Thoracic aorta (tissue), 2 donors: Measurements from ENCODE around the gene LCAT. TPM values are rescaled to one million over a fixed set of nuclear protein-coding genes. Genes with fewer than 3 reads are reported as not detected.

Source experiments
- ATAC-seq: fragments of 150-250 bp; one replicate; pipeline ENCODE4 v1.8.0; 2017; ENCODE audit warnings: low read depth; ENCODE audit not compliant: insufficient number of reproducible peaks, low FRiP score
- DNase-seq: peaks from one replicate; pipeline ENCODE4 v3.0.0-alpha.2; 2020; ENCODE audit warnings: low spot score
- H3K27ac ChIP-seq, 2 donors: fragments of 200-600 bp; sonication (generic); 1 replicate in 1 of 2; 2 replicates in 1 of 2; pipeline ENCODE4 v1.5.1; 2016; ENCODE audit warnings: mild to moderate bottlenecking in 2 of 2, moderate library complexity in 2 of 2
- H3K27me3 ChIP-seq: fragments of 200-600 bp; sonication (generic); replicated peaks from 2 replicates; pipeline ENCODE4 v1.6.0; 2016; ENCODE audit warnings: mild to moderate bottlenecking; ENCODE audit not compliant: insufficient read depth
- H3K36me3 ChIP-seq: fragments of 200-600 bp; sonication (generic); one replicate; pipeline ENCODE4 v1.5.1; 2016
- H3K4me1 ChIP-seq, 2 donors: fragments of 200-600 bp; sonication (generic); 1 replicate in 1 of 2; 2 replicates in 1 of 2; pipeline versions ENCODE4 v1.5.1 to v1.6.0; 2016; ENCODE audit warnings: low read depth in 2 of 2, mild to moderate bottlenecking in 1 of 2; ENCODE audit not compliant: control insufficient read depth in 1 of 2
- H3K4me3 ChIP-seq: fragments of 200-600 bp; sonication (generic); 2 replicates; pipeline ENCODE4 v1.5.1; 2016; ENCODE audit warnings: mild to moderate bottlenecking
- H3K9me3 ChIP-seq: fragments of 200-600 bp; sonication (generic); 2 replicates; pipeline ENCODE4 v1.5.1; 2016
- total RNA-seq, 2 donors: library from RNA; depleted of rRNA; stranded (reverse); fragments of >200 nt; gene quantifications; one replicate each; pipeline versions ENCODE4 v1.1.0 to v1.2.3, GENCODE V29; 2016
- TF ChIP-seq, protein P1 (sequence below): fragments of 200-600 bp; sonication (generic); IDR thresholded peaks from one replicate; pipeline ENCODE4 v1.5.1; 2019; ENCODE audit warnings: antibody characterized with exemption

LCAT gene
- total RNA-seq, 2 donors from 2014 or later = 28.1 to 46.6 TPM

GRCh38 chr16:67989322-67990017 lies 45.5 kb upstream of the LCAT start:
- no peaks in the 10 kb centered on the region for H3K36me3 ChIP-seq
- H3K4me3 ChIP-seq = no peak overlapping the region
- ATAC-seq = no peak
- no peaks in the 10 kb centered on the region for H3K27me3 ChIP-seq
- no peaks in the 10 kb centered on the region for H3K9me3 ChIP-seq
- no peak overlapping the region for H3K27ac ChIP-seq
- DNase-seq = no peak
- TF ChIP-seq, protein P1, sequence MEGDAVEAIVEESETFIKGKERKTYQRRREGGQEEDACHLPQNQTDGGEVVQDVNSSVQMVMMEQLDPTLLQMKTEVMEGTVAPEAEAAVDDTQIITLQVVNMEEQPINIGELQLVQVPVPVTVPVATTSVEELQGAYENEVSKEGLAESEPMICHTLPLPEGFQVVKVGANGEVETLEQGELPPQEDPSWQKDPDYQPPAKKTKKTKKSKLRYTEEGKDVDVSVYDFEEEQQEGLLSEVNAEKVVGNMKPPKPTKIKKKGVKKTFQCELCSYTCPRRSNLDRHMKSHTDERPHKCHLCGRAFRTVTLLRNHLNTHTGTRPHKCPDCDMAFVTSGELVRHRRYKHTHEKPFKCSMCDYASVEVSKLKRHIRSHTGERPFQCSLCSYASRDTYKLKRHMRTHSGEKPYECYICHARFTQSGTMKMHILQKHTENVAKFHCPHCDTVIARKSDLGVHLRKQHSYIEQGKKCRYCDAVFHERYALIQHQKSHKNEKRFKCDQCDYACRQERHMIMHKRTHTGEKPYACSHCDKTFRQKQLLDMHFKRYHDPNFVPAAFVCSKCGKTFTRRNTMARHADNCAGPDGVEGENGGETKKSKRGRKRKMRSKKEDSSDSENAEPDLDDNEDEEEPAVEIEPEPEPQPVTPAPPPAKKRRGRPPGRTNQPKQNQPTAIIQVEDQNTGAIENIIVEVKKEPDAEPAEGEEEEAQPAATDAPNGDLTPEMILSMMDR = no peak
- peaks cover 6 to 10% of the 10 kb centered on the region in 2 donors for H3K4me1 ChIP-seq

DNA sequence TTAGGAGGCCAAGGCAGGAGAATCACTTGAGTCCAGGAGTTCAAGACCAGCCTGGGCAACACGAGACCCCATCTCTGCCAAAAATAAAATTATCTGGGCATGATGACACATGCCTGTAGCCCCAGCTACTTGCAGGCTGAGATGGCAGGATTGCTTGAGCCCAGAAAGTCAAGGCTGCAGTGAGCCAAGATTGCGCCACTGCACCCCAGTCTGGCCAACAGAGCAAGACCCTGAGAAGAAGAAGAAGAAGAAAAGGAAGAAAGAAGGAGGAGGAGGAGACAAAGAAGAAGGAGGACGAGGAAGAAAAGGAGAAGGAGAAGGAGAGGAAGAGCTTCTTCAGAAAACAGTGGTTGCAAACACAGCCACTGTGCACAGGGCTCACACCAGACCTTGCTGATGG lies 44.8 kb upstream of the LCAT start:
- DNase-seq (no peak), ATAC-seq (no peak)
- Histone ChIP-seq H3K27ac (no peak overlapping the region), H3K4me3 (no peak overlapping the region), H3K27me3 (no peaks in the 10 kb centered on the region), H3K4me1 (peaks cover 6 to 8% of the 10 kb centered on the region in 2 donors), H3K9me3 (no peaks in the 10 kb centered on the region), H3K36me3 (no peaks in the 10 kb centered on the region)
- TF ChIP-seq, protein P1 = no peak

GRCh38 chr16:67987460-67988160 lies 43.7 kb upstream of the LCAT start:
- Histone ChIP-seq H3K27ac (no peak overlapping the region), H3K27me3 (no peaks in the 10 kb centered on the region), H3K36me3 (no peaks in the 10 kb centered on the region), H3K4me3 (no peak overlapping the region), H3K9me3 (no peaks in the 10 kb centered on the region), H3K4me1 (no peaks in the 10 kb centered on the region)
- TF ChIP-seq, protein P1 = no peak
- ATAC-seq (no peak), DNase-seq (no peak)

GRCh38 chr16:67986949-67987348 lies 43.0 kb upstream of the LCAT start:
- DNase-seq = no peak
- H3K4me1 ChIP-seq = no peaks in the 10 kb centered on the region

More at GRCh38 chr16:67986949-67987348, 43.0 kb upstream of the LCAT start:
- H3K36me3 ChIP-seq = no peaks in the 10 kb centered on the region
- ATAC-seq = no peak
- H3K4me3 ChIP-seq = no peak overlapping the region
- no peak overlapping the region for H3K27ac ChIP-seq
- TF ChIP-seq, protein P1 = no peak
- no peaks in the 10 kb centered on the region for H3K27me3 ChIP-seq
- no peaks in the 10 kb centered on the region for H3K9me3 ChIP-seq
